NCI-H1105 (cell line): Measurements from ENCODE around the gene MAP1LC3B.
"Not testable (repeated sequence)": the region's sequence is repeated elsewhere in the genome, so short reads cannot be mapped to it uniquely, and the experiment has no call there.

Experiments
- DNase-seq: peaks from one replicate; lab custom pipeline; 2025; lab: John Stamatoyannopoulos, UW

MAP1LC3B gene

GRCh38 chr16:87360862-87361610 is 31.1 kb upstream of the MAP1LC3B start:
- no peak for DNase-seq

GRCh38 chr16:87361916-87362619 is 30.1 kb upstream of the MAP1LC3B start:
- no peak for DNase-seq

GRCh38 chr16:87362828-87363559 is 29.1 kb upstream of the MAP1LC3B start:
- DNase-seq = not testable (repeated sequence)

GRCh38 chr16:87363771-87364455 is 28.2 kb upstream of the MAP1LC3B start:
- DNase-seq = no peak

- no peak for DNase-seq
Measured at GRCh38 chr16:87365021-87365713, 27.0 kb upstream of the MAP1LC3B start.

GRCh38 chr16:87366288-87366687 is 25.8 kb upstream of the MAP1LC3B start:
- no peak for DNase-seq

GRCh38 chr16:87366930-87367329 is 25.2 kb upstream of the MAP1LC3B start:
- DNase-seq = no peak

- no peak for DNase-seq
Measured at GRCh38 chr16:87367529-87367928, 24.6 kb upstream of the MAP1LC3B start.

GRCh38 chr16:87368029-87368770 is 23.9 kb upstream of the MAP1LC3B start:
- DNase-seq = no peak

GRCh38 chr16:87369117-87369765 is 22.9 kb upstream of the MAP1LC3B start:
- DNase-seq = no peak

- no peak for DNase-seq
Measured at GRCh38 chr16:87369796-87370719, 22.1 kb upstream of the MAP1LC3B start.

- no peak for DNase-seq
Measured at GRCh38 chr16:87371261-87371866, 20.8 kb upstream of the MAP1LC3B start.

- DNase-seq = no peak
Measured at GRCh38 chr16:87372305-87372704, 19.8 kb upstream of the MAP1LC3B start.

- no peak for DNase-seq
Measured at GRCh38 chr16:87374313-87374712, 17.8 kb upstream of the MAP1LC3B start.

GRCh38 chr16:87375426-87376135 is 16.6 kb upstream of the MAP1LC3B start:
- DNase-seq = no peak

- no peak for DNase-seq
Measured at GRCh38 chr16:87376660-87377059, 15.5 kb upstream of the MAP1LC3B start.

- DNase-seq = not testable (repeated sequence)
Measured at GRCh38 chr16:87379312-87379752, 12.8 kb upstream of the MAP1LC3B start.

- no peak for DNase-seq
Measured at GRCh38 chr16:87380403-87380802, 11.7 kb upstream of the MAP1LC3B start.
